Gastrocnemius medialis (tissue), 4 donors: ENCODE data around the gene KCNK18.

Experiments
- CTCF ChIP-seq, 5 experiments: fragments of 450-650 bp in 3 of 5; fragments of 200-600 bp in 2 of 5; sonication (generic) in 2 of 5; IDR thresholded peaks in 4 of 5; conservative IDR thresholded peaks in 1 of 5; 1 replicate in 4 of 5; 2 replicates in 1 of 5; pipeline ENCODE4 v1.5.1; 2016 to 2019; ENCODE audit warnings: antibody characterized with exemption in 5 of 5, mild to moderate bottlenecking in 3 of 5, moderate library complexity in 3 of 5
- POLR2A ChIP-seq, 2 donors: fragments of 450-650 bp; IDR thresholded peaks; one replicate each; pipeline ENCODE4 v1.6.1; 2017; ENCODE audit warnings: antibody characterized with exemption in 2 of 2, mild to moderate bottlenecking in 2 of 2, moderate library complexity in 2 of 2

- TF ChIP-seq CTCF (IDR thresholded peaks at IDR 0.05 in 4 of 5, conservative IDR thresholded peaks at IDR 0.05 in 1 of 5), result no peak
- TF ChIP-seq POLR2A (IDR thresholded peaks at IDR 0.05), result no peak
Observed at GRCh38 chr10:117186832-117187615, 10.3 kb upstream of the KCNK18 start.
